Endothelial cell (in vitro differentiated cells): Measurements from ENCODE around the gene ADA. TPM values are rescaled to one million over a fixed set of nuclear protein-coding genes. Genes with fewer than 3 reads are reported as not detected.
A peak's percentile ranks its signal among the peaks of the same experiment; 100 is the strongest.

ENCODE experiments used
- DNase-seq: peaks from one replicate; pipeline ENCODE4 v3.0.0; 2021; ENCODE audit warnings: low spot score
- H3K27ac Mint-ChIP-seq: one replicate; pipeline ENCODE4 v1.8.0; 2021; ENCODE audit warnings: mixed read lengths, inconsistent platforms; ENCODE audit not compliant: unreplicated experiment
- H3K27me3 Mint-ChIP-seq: one replicate; pipeline ENCODE4 v1.8.0; 2021; ENCODE audit warnings: mild to moderate bottlenecking, moderate library complexity, mixed read lengths, inconsistent platforms; ENCODE audit not compliant: unreplicated experiment
- H3K36me3 Mint-ChIP-seq: one replicate; pipeline ENCODE4 v1.8.0; 2021; ENCODE audit warnings: mild to moderate bottlenecking, low read depth, mixed read lengths, inconsistent platforms; ENCODE audit not compliant: unreplicated experiment
- H3K4me1 Mint-ChIP-seq: one replicate; pipeline ENCODE4 v1.8.0; 2021; ENCODE audit warnings: mild to moderate bottlenecking, mixed read lengths, inconsistent platforms; ENCODE audit not compliant: unreplicated experiment
- H3K4me3 Mint-ChIP-seq: one replicate; pipeline ENCODE4 v1.8.0; 2021; ENCODE audit warnings: mild to moderate bottlenecking, mixed read lengths, inconsistent platforms; ENCODE audit not compliant: unreplicated experiment
- H3K9me3 Mint-ChIP-seq: one replicate; pipeline ENCODE4 v1.8.0; 2021; ENCODE audit warnings: mixed read lengths, inconsistent platforms; ENCODE audit not compliant: unreplicated experiment
- CTCF ChIP-seq: fragments of 200-600 bp; sonication (generic); IDR thresholded peaks from one replicate; pipeline ENCODE4 v1.5.0; 2021; ENCODE audit warnings: antibody characterized with exemption; ENCODE audit not compliant: unreplicated experiment
- total RNA-seq: library from RNA; stranded (reverse); fragmentation: NEBNext Ultra II Directional; extraction: Animal tissue kit (Norgen Biotek cat#: 25700); gene quantifications from one replicate; pipeline ENCODE4 v1.2.1, GENCODE V29; 2021; ENCODE audit not compliant: unreplicated experiment

ADA gene
- total RNA-seq, 1 donor from 2014 or later, result 137 TPM

- H3K27me3 Mint-ChIP-seq, result peaks cover 29% of the 10 kb centered on the region
- no peak overlapping the region for H3K4me3 Mint-ChIP-seq
- no peaks in the 10 kb centered on the region for H3K9me3 Mint-ChIP-seq
- H3K27ac Mint-ChIP-seq, result no peak overlapping the region
- H3K36me3 Mint-ChIP-seq, result peaks cover 75% of the 10 kb centered on the region
- TF ChIP-seq CTCF, result no peak
- no peak for DNase-seq
- peaks cover 3% of the 10 kb centered on the region for H3K4me1 Mint-ChIP-seq
Observed at GRCh38 chr20:44622501-44623270, 28.8 kb downstream of the ADA start.

- Mint-ChIP-seq H3K36me3 (peaks cover 74% of the 10 kb centered on the region), H3K27me3 (peaks cover 25% of the 10 kb centered on the region), H3K4me1 (peaks cover 3% of the 10 kb centered on the region), H3K9me3 (no peaks in the 10 kb centered on the region), H3K27ac (peak overlapping the region; percentile 32), H3K4me3 (peak overlapping the region; percentile 57)
- no peak for TF ChIP-seq CTCF
- DNase-seq, result no peak
Observed at GRCh38 chr20:44621939-44622338, 29.6 kb downstream of the ADA start.

- no peak for TF ChIP-seq CTCF
- Mint-ChIP-seq H3K36me3 (peaks cover 73% of the 10 kb centered on the region), H3K27ac (peak overlapping the region; percentile 32)
Observed at GRCh38 chr20:44621325-44621724, 30.2 kb downstream of the ADA start.

GRCh38 chr20:44620030-44620429 is 31.5 kb downstream of the ADA start:
- Mint-ChIP-seq H3K4me3 (peak overlapping the region; percentile 78), H3K4me1 (peaks cover 7% of the 10 kb centered on the region), H3K9me3 (no peaks in the 10 kb centered on the region), H3K27ac (peak overlapping the region; percentile 6), H3K36me3 (peaks cover 80% of the 10 kb centered on the region), H3K27me3 (peaks cover 23% of the 10 kb centered on the region)
- no peak for DNase-seq
- TF ChIP-seq CTCF, result no peak

More at GRCh38 chr20:44621325-44621724, 30.2 kb downstream of the ADA start:
- peaks cover 22% of the 10 kb centered on the region for H3K27me3 Mint-ChIP-seq
- no peaks in the 10 kb centered on the region for H3K9me3 Mint-ChIP-seq
- peak overlapping the region; percentile 57 for H3K4me3 Mint-ChIP-seq
- no peak for DNase-seq
- H3K4me1 Mint-ChIP-seq, result peaks cover 5% of the 10 kb centered on the region

- Mint-ChIP-seq H3K4me3 (peak overlapping the region; percentile 62), H3K36me3 (peaks cover 78% of the 10 kb centered on the region), H3K27ac (peak overlapping the region; percentile 26), H3K9me3 (no peaks in the 10 kb centered on the region), H3K4me1 (peaks cover 7% of the 10 kb centered on the region), H3K27me3 (peaks cover 23% of the 10 kb centered on the region)
- TF ChIP-seq CTCF, result no peak
- DNase-seq, result no peak
Observed at GRCh38 chr20:44619294-44619693, 32.2 kb downstream of the ADA start.
